ENCODE results near the gene TMEM175. TPM values are rescaled to one million over a fixed set of nuclear protein-coding genes. Genes with fewer than 3 reads are reported as not detected.
"Not testable (repeated sequence)": the region's sequence is repeated elsewhere in the genome, so short reads cannot be mapped to it uniquely, and the experiment has no call there.

The TMEM175 gene
- total RNA-seq, 1 donor from 2014 or later, result 62.7 TPM

DNA sequence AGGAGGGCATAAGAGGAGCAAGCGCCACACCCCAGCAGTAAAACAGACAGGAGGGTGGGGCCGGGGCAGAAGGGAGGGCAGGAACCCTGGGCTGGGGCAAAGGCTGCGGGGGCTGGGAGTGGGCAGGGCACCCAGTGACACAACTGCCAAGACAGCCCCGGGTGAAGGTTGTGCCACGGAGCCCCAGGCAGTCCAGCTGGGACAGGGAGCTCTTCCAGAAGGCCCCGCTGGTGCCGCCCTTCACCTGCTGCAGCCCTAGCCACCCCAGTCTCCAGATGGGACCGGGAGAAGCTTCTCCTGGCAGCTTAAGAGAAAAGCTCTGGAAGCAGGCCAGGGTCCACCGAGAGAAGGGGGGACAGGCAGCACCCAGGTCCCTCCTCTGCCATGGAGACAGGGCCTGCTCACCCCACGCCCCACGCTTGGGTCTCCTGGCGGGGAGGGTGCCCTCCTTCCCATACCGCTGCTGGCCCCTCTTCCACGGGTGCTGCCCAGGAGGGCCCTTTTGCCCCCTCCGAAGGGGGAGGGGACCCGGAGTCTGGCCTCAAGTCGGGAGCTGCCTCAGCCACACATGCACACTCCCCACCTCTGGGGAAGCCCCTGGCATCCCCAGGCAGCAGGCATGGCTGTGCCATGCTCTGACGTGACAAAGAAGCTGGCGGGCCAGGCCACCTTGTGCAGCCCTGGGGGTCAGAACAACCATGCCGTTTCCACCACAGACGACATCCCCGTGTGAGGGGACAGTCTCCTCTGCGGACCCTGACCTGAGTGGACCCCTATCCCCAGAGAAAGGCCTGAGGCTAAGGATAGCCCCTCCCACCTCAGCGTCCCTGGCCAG, 39.6 kb downstream of the TMEM175 start:
- Mint-ChIP-seq H3K36me3 (ENCODE audit: unreplicated experiment) (no peaks in the 10 kb centered on the region), H3K27me3 (ENCODE audit: unreplicated experiment) (peaks cover 6% of the 10 kb centered on the region), H3K27ac (ENCODE audit: unreplicated experiment) (no peak overlapping the region), H3K4me3 (ENCODE audit: unreplicated experiment) (no peak overlapping the region), H3K4me1 (ENCODE audit: low read depth, unreplicated experiment) (peaks cover 8% of the 10 kb centered on the region), H3K9me3 (ENCODE audit: unreplicated experiment) (peaks cover 4% of the 10 kb centered on the region)
- TF ChIP-seq, protein P1, sequence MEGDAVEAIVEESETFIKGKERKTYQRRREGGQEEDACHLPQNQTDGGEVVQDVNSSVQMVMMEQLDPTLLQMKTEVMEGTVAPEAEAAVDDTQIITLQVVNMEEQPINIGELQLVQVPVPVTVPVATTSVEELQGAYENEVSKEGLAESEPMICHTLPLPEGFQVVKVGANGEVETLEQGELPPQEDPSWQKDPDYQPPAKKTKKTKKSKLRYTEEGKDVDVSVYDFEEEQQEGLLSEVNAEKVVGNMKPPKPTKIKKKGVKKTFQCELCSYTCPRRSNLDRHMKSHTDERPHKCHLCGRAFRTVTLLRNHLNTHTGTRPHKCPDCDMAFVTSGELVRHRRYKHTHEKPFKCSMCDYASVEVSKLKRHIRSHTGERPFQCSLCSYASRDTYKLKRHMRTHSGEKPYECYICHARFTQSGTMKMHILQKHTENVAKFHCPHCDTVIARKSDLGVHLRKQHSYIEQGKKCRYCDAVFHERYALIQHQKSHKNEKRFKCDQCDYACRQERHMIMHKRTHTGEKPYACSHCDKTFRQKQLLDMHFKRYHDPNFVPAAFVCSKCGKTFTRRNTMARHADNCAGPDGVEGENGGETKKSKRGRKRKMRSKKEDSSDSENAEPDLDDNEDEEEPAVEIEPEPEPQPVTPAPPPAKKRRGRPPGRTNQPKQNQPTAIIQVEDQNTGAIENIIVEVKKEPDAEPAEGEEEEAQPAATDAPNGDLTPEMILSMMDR (IDR thresholded peaks at IDR 0.05; ENCODE audit: partially characterized antibody, unreplicated experiment), result no peak
- no peak for DNase-seq

DNA sequence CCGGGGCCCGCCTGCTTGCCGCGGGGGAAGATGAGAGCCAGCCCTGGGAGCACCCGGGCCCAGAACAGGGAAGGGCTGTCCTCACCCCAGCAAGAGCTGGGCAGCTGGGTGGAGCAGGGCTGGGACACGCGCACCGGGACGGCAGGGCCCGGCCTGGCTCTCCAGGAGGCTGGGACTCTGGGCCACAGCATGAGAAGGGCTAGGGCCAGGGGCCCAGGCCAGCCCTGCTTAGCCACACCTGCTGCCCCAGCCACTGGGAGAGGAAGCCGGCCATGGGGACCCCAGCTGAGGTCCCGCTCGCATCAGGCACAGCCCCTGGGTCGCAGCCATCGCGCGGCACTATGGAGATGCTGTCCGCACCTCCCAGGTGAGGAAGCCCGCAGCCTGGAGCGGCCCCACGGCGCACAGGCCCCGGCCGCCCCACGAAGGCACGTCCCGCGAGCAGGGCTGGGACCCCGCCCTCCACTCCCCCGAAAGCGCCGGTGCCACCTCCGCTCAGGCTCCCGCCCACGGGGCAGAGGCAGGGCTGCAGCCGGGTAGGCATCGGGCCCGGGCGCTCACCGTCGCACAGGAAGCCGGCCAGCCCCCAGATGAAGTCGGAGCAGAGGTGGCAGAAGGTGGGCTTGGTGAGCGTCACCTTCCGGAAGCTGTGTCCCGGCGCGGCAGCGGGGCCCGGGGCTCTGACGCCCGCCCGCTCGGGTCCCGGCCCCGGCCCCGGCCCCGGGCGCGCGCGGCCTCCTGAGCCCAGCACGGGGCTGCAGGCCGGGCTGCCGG, 40.6 kb downstream of the TMEM175 start:
- DNase-seq, result no peak
- Mint-ChIP-seq H3K4me3 (ENCODE audit: unreplicated experiment) (no peak overlapping the region), H3K27ac (ENCODE audit: unreplicated experiment) (no peak overlapping the region), H3K27me3 (ENCODE audit: unreplicated experiment) (peaks cover 6% of the 10 kb centered on the region), H3K36me3 (ENCODE audit: unreplicated experiment) (no peaks in the 10 kb centered on the region), H3K9me3 (ENCODE audit: unreplicated experiment) (peaks cover 7% of the 10 kb centered on the region), H3K4me1 (ENCODE audit: low read depth, unreplicated experiment) (peaks cover 8% of the 10 kb centered on the region)
- TF ChIP-seq, protein P1 (IDR thresholded peaks at IDR 0.05; ENCODE audit: partially characterized antibody, unreplicated experiment), result no peak

DNA sequence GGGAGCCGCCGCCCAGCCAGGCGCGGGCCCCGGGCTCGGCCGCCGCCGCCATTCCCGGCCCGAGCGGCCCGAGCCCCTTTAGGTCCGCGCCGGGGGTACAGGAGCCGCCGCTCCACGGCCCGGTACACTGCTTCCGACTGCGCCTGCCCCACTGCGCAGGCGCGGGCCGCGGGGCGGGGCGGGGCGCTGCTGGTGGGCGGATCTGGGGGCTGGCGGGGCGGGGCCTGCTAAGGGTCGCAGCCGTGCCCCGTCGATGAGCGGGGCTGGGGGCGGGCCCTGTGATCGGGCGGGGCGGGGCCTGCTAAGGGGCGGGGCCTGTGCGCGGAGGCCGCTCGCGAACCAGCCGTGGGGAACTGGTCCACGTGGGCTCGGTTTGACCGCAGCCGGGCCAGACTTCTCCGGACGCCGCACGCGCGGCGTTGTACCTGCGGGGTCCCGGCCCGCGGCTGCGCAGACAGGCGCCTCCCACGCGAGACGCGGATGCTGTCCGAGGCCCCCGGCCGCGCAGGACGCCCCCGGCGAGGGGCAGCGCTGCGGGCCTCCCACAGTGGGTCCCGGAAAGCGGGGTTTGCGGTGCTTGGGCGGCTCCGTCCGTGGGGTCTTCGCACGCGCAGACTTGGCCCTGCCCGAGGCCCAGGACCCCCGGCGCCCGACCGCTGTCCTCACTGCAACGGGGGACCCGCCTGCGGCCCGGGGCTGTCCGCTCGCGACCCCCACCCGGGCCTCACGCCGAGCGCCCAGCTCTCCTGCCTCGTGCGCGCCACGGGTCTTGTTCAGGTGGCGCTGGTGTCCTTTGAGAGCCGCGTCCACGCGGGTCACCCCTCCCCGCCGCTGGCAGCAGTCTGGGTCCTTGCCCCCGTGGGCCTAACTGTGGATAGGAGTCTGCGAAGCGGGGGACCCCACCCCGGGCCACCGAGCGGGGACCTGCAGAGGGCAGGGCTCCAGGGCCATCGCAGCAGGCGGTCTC, 41.5 kb downstream of the TMEM175 start, which contains the start of gene DGKQ:
Gene DGKQ (minus strand): TSS at position 139 of the 967 bp plus-strand sequence. CDS start 87 bp downstream, at position 52.
- Mint-ChIP-seq H3K36me3 (ENCODE audit: unreplicated experiment) (no peaks in the 10 kb centered on the region), H3K4me1 (ENCODE audit: low read depth, unreplicated experiment) (peaks cover 8% of the 10 kb centered on the region), H3K9me3 (ENCODE audit: unreplicated experiment) (peaks cover 7% of the 10 kb centered on the region), H3K27ac (ENCODE audit: unreplicated experiment) (no peak within 1 kb of the TSS), H3K27me3 (ENCODE audit: unreplicated experiment) (peaks cover 8% of the 10 kb centered on the region), H3K4me3 (ENCODE audit: unreplicated experiment) (no peak within 1 kb of the TSS)
- peak; percentile 88 for DNase-seq
- TF ChIP-seq, protein P1 (IDR thresholded peaks at IDR 0.05; ENCODE audit: partially characterized antibody, unreplicated experiment), result no peak

DNA sequence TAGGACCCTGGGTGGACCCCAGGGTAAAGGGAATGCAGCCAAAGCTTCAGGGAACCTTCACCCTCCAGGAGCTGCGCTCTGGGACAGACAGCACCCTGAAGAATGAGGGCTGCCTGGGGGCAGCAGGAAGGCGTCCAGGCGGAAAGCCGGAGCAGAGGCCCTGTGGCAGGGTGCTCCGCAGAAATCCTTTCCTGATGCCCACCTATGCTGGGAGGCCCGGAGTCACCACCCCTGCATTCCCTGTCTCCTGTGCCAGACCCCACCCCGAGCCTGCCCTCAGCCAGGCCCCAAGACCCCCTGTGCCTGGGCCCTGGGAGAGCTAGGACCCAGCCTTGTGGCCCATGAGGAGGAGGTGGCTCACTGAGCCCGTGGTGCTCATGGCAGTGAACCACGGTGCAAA, 42.4 kb downstream of the TMEM175 start:
- H3K9me3 Mint-ChIP-seq (ENCODE audit: unreplicated experiment), result peaks cover 7% of the 10 kb centered on the region
- peaks cover 5% of the 10 kb centered on the region for H3K27me3 Mint-ChIP-seq (ENCODE audit: unreplicated experiment)
- no peak overlapping the region for H3K27ac Mint-ChIP-seq (ENCODE audit: unreplicated experiment)
- no peak overlapping the region for H3K4me3 Mint-ChIP-seq (ENCODE audit: unreplicated experiment)
- peaks cover 6% of the 10 kb centered on the region for H3K4me1 Mint-ChIP-seq (ENCODE audit: low read depth, unreplicated experiment)
- H3K36me3 Mint-ChIP-seq (ENCODE audit: unreplicated experiment), result no peaks in the 10 kb centered on the region
- TF ChIP-seq, protein P1 (IDR thresholded peaks at IDR 0.05; ENCODE audit: partially characterized antibody, unreplicated experiment), result no peak
- no peak for DNase-seq

DNA sequence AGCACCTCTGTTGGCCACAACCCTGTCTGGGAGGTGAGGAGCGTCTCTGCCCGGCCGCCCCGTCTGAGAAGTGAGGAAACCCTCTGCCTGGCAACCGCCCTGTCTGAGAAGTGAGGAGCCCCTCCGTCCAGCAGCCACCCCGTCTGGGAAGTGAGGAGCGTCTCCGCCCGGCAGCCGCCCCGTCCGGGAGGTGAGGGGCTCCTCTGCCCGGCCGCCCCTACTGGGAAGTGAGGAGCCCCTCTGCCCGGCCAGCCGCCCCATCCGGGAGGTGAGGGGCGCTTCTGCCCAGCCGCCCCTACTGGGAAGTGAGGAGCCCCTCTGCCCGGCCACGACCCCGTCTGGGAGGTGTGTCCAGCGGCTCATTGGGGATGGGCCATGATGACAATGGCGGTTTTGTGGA, 43.8 kb downstream of the TMEM175 start:
- H3K4me3 Mint-ChIP-seq (ENCODE audit: unreplicated experiment); H3K36me3 Mint-ChIP-seq (ENCODE audit: unreplicated experiment); H3K27me3 Mint-ChIP-seq (ENCODE audit: unreplicated experiment); H3K27ac Mint-ChIP-seq (ENCODE audit: unreplicated experiment); H3K4me1 Mint-ChIP-seq (ENCODE audit: low read depth, unreplicated experiment); DNase-seq; H3K9me3 Mint-ChIP-seq (ENCODE audit: unreplicated experiment): not testable (repeated sequence)
